ENCODE measurements around the gene BORCS6.
"Not testable (repeated sequence)": the region's sequence is repeated elsewhere in the genome, so short reads cannot be mapped to it uniquely, and the experiment has no call there.

- TF ChIP-seq FOXA1 (IDR thresholded peaks at IDR 0.05); CTCF (IDR thresholded peaks at IDR 0.05; ENCODE audit: low read depth, low read length, missing input control); HNF4G (IDR thresholded peaks at IDR 0.05); SP1 (IDR thresholded peaks at IDR 0.05): not testable (repeated sequence)
Observed at GRCh38 chr17:8214000-8214399, 24.0 kb upstream of the BORCS6 start.

All from liver (tissue), 3 donors.